MG63 (cell line): ENCODE measurements around the gene SCFD2. TPM values are rescaled to one million over a fixed set of nuclear protein-coding genes. Genes with fewer than 3 reads are reported as not detected.
A peak's percentile ranks its signal among the peaks of the same experiment; 100 is the strongest.

Source experiments
- DNase-seq: peaks from one replicate; pipeline ENCODE4 v3.0.0-alpha.2; 2020
- H3K27me3 ChIP-seq: fragments of 250-450 bp; sonication (Bioruptor Pico); 2 replicates; pipeline ENCODE4 v1.5.1; 2020; ENCODE audit warnings: mild to moderate bottlenecking, moderate library complexity
- H3K36me3 ChIP-seq: fragments of 250-450 bp; sonication (Bioruptor Pico); 2 replicates; pipeline ENCODE4 v1.5.1; 2020; ENCODE audit warnings: mild to moderate bottlenecking, moderate library complexity
- H3K4me3 ChIP-seq: fragments of 250-450 bp; sonication (Bioruptor Pico); 2 replicates; pipeline ENCODE4 v1.5.1; 2020; ENCODE audit warnings: mild to moderate bottlenecking, moderate library complexity
- H3K9me3 ChIP-seq: fragments of 250-450 bp; sonication (Bioruptor Pico); 2 replicates; pipeline ENCODE4 v1.5.1; 2020; ENCODE audit warnings: mild to moderate bottlenecking, moderate library complexity
- total RNA-seq: library from RNA; depleted of rRNA; stranded (reverse); fragments of >200 nt; shearing (Covaris generic); gene quantifications from 2 replicates; pipeline ENCODE4 v1.2.3, GENCODE V29; 2014; ENCODE audit warnings: low replicate concordance

The SCFD2 gene
- total RNA-seq, 1 experiment from 2014 or later, result 119 TPM

DNA sequence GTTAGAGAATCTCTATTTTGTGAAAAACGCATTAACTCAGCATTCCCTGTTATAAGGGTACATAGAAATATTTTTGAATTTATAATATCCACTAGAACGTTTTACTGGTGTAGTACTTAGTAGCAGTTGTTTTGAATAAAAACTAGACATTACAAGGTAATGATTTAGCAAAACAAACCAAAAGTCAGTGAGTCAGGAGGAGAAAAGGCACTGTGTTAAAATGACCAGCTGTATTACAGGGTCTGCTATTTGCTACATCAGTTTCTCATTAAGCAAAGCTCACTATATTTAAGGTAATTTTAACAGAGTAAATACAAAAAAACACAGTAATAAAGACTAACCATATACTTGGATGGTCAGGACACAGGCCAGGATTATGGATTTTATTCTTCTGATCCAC lies 351.0 kb downstream of the SCFD2 start:
- DNase-seq, result no peak
- peaks cover 11% of the 10 kb centered on the region for H3K36me3 ChIP-seq
- H3K27me3 ChIP-seq, result no peaks in the 10 kb centered on the region
- no peak overlapping the region for H3K4me3 ChIP-seq
- no peaks in the 10 kb centered on the region for H3K9me3 ChIP-seq

DNA sequence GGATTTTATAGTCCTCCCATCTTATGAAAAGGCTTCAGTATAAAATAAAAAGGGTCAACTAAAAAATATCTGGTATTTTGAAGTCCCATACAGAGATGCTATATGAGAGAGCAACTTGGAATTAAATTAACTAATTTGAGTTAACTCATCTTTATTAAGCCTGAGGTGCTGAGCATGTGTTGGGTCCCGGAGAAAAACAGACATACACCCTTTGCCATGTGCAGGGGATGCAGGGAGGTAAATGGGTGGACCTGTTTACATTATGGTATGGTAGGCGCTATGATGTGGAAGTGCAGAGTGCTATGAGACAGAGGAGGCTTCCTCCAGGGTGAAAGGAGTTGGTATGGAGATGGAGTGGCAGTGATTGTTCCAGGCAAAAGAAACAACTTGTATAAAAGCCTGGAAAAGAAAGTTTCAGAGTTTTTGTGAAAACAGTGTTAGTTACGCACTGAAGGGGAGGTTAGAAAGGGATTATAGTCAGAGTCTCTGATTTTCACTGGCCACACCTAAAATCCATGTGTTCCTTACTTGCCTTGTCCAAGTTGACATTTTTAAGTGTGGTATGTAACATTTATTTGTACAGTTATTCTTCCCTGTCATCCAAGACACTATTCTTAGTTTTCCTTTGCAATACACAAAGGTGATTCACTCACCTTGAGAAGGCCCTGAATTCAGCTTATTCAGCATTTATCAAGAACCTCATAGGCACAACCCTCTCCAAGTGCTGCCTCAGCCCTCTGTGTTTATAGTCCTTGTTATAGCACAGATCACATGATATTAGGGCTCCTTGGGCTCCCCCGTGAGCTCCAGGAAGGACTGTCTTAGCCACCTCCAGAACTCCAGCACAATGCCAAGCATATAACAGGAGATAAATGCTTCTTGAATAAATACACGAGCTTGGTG lies 351.7 kb downstream of the SCFD2 start:
- no peak overlapping the region for H3K4me3 ChIP-seq
- no peak for DNase-seq
- H3K36me3 ChIP-seq, result peaks cover 16% of the 10 kb centered on the region
- no peaks in the 10 kb centered on the region for H3K9me3 ChIP-seq
- no peaks in the 10 kb centered on the region for H3K27me3 ChIP-seq

DNA sequence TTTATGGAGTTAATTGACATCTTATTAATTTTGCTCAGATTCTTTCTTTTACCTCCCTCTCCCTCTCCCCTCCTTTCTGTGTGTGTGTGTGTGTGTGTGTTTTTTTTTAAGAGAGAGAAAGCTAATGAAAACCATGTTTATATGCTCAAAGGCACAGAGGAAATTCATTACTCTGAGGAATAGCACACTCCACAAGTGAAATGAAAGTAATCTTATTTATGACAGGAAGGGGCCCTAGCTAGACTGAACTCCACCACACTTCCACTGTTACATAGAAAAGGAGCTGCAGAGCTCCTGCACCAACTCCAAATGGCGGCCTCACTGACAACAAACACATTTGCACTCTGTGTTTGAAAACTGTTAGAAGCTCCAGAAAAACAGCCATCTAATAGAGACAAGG lies 353.1 kb downstream of the SCFD2 start:
- no peak for DNase-seq
- Histone ChIP-seq H3K36me3 (peaks cover 16% of the 10 kb centered on the region), H3K4me3 (no peak overlapping the region), H3K9me3 (no peaks in the 10 kb centered on the region), H3K27me3 (no peaks in the 10 kb centered on the region)

DNA sequence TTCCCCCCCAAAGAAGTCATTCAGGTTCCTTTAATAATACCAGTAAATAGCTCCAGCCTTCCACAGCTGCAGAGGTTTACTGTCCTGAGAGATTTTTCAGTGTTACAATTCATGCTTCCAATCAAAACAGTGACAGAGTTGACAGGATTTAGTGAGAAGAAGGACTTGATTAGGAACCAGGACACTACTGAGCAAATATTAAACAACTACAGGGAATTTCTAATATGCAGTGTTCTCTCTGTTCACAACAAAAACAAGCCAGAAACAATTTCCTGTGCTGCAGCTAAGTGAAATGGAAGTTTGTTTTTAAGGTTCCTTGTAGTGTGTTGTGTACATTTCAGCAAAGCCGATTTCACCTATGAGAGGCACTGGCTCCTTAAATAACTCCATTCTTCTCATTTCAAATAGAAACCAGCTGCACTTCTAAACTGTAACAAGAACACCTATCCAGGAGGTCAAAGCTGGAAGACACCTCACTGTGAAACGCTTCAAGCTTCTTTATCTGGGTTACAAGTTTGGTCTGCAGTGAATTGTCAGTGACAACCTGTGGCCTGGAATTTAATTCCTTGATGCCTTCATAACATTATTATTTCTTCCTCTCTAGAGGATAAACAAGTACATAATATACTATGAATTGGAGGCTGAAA lies 354.5 kb downstream of the SCFD2 start:
- Histone ChIP-seq H3K4me3 (no peak overlapping the region), H3K27me3 (no peaks in the 10 kb centered on the region), H3K36me3 (peaks cover 16% of the 10 kb centered on the region), H3K9me3 (no peaks in the 10 kb centered on the region)
- DNase-seq, result no peak

DNA sequence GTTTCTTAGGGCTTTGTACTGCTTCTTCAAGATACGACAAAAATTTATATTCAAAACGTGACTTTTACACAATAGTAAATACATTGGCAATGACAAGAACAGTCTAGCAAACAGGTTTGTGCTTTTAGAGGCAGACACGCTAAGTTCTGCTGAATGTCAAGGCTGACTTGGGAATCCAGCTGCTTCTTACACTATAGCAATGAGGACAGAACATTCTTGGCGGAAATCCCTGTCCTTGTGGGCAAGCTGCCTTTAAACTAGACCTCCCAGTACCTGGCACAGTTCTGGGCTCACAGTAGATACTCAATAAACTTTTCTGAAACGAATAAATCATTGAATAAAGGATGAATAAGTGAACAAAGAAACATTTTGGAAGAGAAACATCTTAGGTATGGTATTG lies 355.5 kb downstream of the SCFD2 start:
- peak; percentile 34 for DNase-seq
- H3K4me3 ChIP-seq, result no peak overlapping the region
- peaks cover 14% of the 10 kb centered on the region for H3K36me3 ChIP-seq
- no peaks in the 10 kb centered on the region for H3K9me3 ChIP-seq
- H3K27me3 ChIP-seq, result no peaks in the 10 kb centered on the region

DNA sequence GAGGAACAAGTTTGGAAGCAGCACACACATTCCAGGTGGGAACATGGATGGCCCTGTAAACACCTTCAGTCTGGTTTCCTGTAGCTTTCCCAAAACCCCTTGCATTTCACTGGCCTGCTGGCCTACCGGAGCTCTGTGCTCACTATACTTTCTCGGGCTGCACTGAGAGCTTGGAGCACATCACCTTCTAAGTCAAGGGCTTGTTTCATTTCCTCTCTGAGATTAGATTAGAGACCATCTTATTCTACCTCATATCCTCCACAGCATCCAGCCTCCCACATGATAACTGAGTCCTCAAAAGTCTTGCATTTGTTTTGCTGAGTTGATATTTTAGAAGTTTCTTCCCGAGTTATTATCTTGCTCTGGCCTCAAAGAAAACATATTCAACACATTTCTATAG lies 356.0 kb downstream of the SCFD2 start:
- Histone ChIP-seq H3K4me3 (no peak overlapping the region), H3K27me3 (no peaks in the 10 kb centered on the region), H3K36me3 (peaks cover 11% of the 10 kb centered on the region; the same call in 1 of the 2 replicates), H3K9me3 (no peaks in the 10 kb centered on the region)
- no peak for DNase-seq

DNA sequence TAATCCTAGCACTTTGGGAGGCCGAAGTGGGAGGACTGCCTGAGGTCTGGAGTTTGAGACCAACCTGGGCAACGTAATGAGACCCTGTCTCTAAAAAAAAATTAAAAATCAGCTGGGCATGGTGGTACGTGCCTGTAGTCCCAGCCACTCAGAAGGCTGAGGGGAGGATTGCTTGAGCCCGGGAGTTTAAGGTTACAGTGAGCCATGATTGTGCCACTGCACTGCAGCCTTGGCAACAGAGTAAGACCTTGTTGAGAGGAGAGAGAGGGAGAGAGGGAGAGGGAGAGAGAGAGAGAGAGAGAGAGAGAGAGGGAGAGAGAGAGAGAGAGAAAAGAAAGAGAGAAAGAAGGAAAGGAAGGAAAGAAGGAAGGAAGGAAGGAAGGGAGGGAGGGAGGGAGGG lies 358.8 kb downstream of the SCFD2 start:
- Histone ChIP-seq H3K9me3 (no peaks in the 10 kb centered on the region), H3K27me3 (no peaks in the 10 kb centered on the region), H3K4me3 (no peak overlapping the region), H3K36me3 (peaks cover 5% of the 10 kb centered on the region; the same call in 1 of the 2 replicates)
- DNase-seq, result no peak

DNA sequence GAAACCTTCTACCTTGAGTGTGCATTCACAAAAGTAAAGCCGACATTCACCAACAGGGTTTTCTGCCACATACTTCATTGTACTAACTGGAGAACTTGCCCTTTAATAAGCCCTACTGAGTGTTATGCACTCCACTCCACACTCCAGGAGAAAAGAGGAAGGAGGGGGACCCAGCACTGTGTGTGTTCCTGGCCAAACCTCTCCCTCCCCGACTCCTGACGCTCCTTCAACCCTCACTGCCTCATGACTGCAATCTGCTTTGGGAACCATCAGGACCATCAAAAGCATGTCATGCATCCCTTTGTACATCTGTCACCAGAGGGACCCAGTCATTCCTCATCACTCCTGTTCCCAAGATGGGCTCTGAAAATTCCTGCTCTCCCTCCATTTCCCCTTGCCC lies 360.1 kb downstream of the SCFD2 start:
- H3K27me3 ChIP-seq, result no peaks in the 10 kb centered on the region
- DNase-seq, result no peak
- H3K36me3 ChIP-seq, result peaks cover 5% of the 10 kb centered on the region; the same call in 1 of the 2 replicates
- H3K9me3 ChIP-seq, result no peaks in the 10 kb centered on the region
- H3K4me3 ChIP-seq, result no peak overlapping the region

DNA sequence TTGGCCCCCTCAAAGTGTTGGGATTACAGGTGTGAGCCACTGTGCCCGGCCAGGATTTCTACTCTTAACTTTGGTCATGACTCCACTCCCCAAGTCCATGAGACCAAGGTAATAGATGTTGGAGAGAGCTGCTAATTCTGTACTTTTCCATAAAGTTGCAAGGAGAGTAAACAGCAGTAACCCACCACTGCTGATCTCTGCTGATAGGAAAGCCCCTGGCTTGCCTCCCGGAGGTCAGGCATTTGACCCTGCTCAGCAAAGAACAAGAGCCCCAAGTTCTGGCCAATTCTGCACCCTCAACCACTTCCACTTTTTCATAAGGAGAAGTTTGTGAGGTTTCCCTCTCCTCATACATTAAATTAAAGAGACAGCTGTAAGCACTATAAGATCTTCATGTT lies 360.7 kb downstream of the SCFD2 start:
- Histone ChIP-seq H3K9me3 (no peaks in the 10 kb centered on the region), H3K36me3 (peaks cover 5% of the 10 kb centered on the region; the same call in 1 of the 2 replicates), H3K4me3 (no peak overlapping the region), H3K27me3 (no peaks in the 10 kb centered on the region)
- DNase-seq, result no peak

DNA sequence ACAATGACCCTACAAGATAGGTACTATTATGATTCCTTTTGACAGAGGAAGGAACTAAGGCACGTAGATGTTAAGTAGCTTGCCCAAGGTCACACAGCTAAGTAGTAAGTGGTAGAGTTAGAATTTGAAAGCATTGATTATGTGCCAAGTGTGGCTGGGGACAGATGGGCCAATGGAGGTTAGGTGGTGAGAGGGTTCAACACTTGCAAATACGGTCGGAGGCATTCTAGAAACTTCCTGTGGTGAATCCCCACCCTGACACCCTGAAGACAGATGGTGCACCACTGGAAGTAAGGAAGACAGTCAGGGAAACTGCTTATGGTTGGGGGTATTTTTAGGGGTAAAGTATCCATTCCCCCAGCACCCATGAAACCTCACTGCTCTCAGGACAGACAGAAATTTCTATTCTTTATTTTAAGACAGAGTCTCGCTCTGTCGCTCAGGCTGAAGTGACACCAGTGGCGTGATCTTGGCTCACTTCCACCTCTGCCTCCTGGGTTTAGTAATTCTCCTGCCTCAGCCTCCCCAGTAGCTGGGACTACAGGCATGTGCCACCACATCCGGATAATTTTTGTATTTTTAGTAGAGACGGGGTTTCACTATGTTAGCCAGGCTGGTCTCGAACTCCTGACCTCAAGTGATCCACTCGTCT lies 361.2 kb downstream of the SCFD2 start:
- DNase-seq, result no peak
- no peaks in the 10 kb centered on the region for H3K9me3 ChIP-seq
- no peak overlapping the region for H3K4me3 ChIP-seq
- peaks cover 4% of the 10 kb centered on the region; the same call in 1 of the 2 replicates for H3K36me3 ChIP-seq
- no peaks in the 10 kb centered on the region for H3K27me3 ChIP-seq

DNA sequence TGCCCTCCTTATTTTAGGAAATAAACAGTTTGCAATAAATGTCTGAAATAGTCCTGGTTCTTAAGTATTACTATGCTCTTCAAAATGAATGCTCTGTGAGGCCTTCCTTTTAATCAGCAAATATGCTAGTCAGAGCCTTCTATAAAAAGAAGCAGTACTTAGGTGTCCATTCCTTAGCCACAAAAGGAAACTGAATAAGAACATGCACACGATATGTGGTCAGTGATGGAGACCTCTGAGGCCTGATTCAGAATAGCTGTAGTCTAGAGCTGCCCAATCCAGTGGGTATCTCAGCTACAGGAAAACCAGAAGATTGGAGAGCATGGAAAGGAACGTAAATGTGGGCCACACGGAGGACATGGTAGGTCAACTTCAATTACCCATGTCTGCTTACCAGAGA lies 361.9 kb downstream of the SCFD2 start:
- Histone ChIP-seq H3K9me3 (no peaks in the 10 kb centered on the region), H3K36me3 (no peaks in the 10 kb centered on the region; the same call in 1 of the 2 replicates), H3K4me3 (no peak overlapping the region), H3K27me3 (no peaks in the 10 kb centered on the region)
- no peak for DNase-seq

DNA sequence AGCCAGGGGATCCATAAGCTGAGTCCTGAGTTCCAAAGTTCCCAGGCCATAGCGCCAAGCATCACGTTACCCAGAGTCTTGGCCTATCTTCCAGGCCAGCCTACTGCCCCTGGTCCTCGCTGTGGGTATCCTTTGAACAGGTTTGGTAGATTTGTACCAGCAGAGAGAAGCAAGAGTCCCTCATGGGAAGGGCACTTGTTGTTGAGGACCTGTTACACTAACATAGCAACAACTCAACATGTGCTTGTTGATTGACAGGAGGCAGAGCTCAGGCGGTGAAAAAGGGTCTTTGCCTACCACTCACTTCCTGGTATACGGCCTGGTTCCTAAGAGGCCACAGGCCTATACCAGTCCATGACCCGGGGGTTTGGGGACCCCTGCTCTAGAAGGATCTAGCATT lies 365.3 kb downstream of the SCFD2 start:
- no peak for DNase-seq
- H3K9me3 ChIP-seq, result no peaks in the 10 kb centered on the region
- peaks cover 13% of the 10 kb centered on the region for H3K36me3 ChIP-seq
- H3K27me3 ChIP-seq, result no peaks in the 10 kb centered on the region
- no peak overlapping the region for H3K4me3 ChIP-seq

DNA sequence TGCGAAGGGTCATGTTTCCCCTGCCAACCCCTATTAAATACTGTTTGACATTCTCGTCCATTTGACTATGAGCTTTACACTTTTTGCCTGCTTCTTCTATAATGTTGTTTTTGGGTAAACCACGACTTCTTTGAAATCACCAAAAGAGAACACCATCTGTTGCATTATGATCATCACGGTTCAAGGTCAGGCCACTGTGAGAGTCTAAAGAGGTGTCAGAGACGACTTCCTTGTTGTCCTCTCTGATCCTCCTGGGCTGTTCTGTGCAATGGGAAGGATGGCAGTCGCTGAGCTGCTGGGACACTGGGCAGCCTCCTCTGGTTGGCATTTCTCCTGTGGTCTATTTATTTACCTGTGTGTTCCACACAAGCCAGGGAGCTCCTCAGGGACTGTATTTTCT lies 366.2 kb downstream of the SCFD2 start:
- DNase-seq, result no peak
- H3K4me3 ChIP-seq, result no peak overlapping the region

DNA sequence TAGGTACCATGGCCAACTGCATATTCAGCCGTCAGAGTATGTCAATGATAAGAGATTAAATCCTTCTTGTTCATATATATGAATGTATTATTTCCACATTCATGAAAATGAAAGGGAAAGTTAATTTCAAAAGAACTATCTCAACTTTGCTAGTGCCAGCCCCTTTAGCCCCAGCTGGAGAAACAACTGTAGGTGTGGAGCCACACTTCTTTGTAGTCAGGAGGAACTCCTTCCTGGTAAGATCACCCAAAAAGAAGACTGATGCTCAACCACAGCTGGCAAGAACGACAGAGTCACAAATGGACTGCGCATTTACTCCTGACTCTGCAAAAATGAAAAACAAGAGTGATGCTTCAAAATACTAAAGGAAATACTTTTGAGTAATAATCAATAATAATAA lies 367.4 kb downstream of the SCFD2 start:
- DNase-seq, result no peak
- Histone ChIP-seq H3K36me3 (peaks cover 13% of the 10 kb centered on the region), H3K4me3 (no peak overlapping the region), H3K27me3 (no peaks in the 10 kb centered on the region), H3K9me3 (no peaks in the 10 kb centered on the region)

More for the DNA sequence above, 366.2 kb downstream of the SCFD2 start:
- no peaks in the 10 kb centered on the region for H3K9me3 ChIP-seq
- H3K27me3 ChIP-seq, result no peaks in the 10 kb centered on the region
- H3K36me3 ChIP-seq, result peaks cover 13% of the 10 kb centered on the region

DNA sequence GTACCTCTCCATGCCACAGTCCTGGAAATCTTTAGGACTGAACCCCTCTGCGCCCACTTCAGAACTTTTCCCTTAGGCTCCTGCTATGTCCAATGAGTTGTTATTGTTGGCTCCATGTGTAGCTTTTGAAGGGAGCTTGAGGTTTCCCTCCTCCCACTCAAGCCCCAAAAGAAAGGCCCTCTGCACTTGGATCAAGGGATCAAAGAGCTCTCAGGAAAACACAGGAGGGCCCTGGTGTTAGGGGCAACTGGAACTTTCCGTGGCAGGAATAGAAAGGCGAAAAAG lies 368.8 kb downstream of the SCFD2 start:
- Histone ChIP-seq H3K36me3 (peaks cover 13% of the 10 kb centered on the region), H3K4me3 (no peak overlapping the region), H3K9me3 (no peaks in the 10 kb centered on the region), H3K27me3 (no peaks in the 10 kb centered on the region)
- DNase-seq, result no peak

DNA sequence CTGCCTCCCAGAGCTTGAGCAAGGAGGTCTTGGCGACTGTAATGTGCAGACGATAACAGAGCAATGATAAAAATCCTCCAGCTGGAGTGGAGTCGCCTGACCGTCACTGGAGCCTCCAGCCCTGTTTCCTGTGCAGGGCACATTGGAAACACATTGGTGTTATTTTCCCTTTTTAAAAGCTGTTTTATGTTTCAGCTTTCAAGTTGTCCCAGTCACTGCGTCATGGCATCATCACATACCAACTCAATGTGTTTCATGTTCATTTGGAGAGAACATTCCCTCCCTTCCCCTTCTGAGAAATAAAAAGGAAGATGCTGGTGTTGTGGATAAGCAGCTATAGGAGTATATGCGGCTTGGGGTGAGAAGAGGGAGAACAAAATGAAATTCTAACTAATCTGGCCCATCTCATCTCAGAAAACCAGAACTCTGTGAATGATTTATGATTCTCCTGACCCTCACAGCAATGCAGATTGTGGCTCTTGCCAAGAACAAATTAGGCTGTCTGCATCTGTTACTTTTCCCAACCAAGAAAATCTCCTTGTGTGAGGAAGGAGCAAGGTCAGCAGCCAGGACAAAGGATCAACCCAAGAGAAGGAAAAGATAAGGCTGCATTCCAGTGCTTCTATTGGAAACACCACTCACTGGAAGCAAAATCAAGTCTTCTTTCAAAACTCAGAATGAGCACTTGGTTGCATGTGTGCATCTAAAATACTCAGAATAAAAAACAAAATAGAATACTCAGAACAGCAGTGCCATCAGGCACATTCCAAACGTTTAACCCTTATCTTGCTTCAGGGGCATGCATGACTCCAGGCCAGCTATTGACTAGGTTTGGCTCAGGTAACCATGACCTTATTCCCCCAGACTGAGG lies 369.4 kb downstream of the SCFD2 start:
- H3K4me3 ChIP-seq, result no peak overlapping the region
- no peak for DNase-seq

More for the DNA sequence above, 369.4 kb downstream of the SCFD2 start:
- H3K36me3 ChIP-seq, result peaks cover 13% of the 10 kb centered on the region
- H3K27me3 ChIP-seq, result no peaks in the 10 kb centered on the region
- H3K9me3 ChIP-seq, result no peaks in the 10 kb centered on the region
